ENCODE data around the gene WDR72. TPM values are rescaled to one million over a fixed set of nuclear protein-coding genes. Genes with fewer than 3 reads are reported as not detected.

Gene WDR72
- total and polyA plus RNA-seq, 2 of the 8 experiments (the other 6 are each of a cell fraction or from before 2014, with no cell fraction given), result 1.2 to 1.9 TPM

DNA sequence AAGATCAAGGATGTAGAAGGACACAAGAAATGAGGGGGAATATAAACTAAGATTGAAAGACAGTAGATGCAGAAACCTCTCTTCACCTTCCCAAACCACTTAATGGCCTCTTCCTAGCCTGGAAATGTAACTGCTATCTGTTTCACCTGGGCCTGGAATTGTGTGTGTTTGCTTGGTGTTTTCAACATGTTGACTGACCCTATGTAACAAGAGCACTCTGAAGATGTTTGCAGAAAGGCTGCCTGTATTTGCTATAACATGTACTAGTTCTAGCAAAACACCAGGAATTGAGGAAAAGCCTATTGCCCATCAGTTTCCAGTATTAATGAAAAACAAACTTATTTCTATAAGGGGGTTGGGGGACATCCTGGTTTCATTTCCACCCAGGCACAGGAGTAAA lies 248.3 kb downstream of the WDR72 start (continued):
- TF ChIP-seq CHD7 (IDR thresholded peaks at IDR 0.05; ENCODE audit: insufficient replicate concordance, low read length), result no peak
- TF ChIP-seq CTCF (IDR thresholded peaks at IDR 0.05; ENCODE audit: control extremely low read depth in 1 of 3, insufficient read depth in 1 of 3, low read depth in 1 of 3, low read length in 3 of 3), result no peak
- no peak for TF ChIP-seq CTBP2 (IDR thresholded peaks at IDR 0.05; ENCODE audit: borderline replicate concordance, insufficient read depth, insufficient read length, low read length)
- TF ChIP-seq SUZ12 (IDR thresholded peaks at IDR 0.05; ENCODE audit: low read length), result no peak
- no peak for TF ChIP-seq SAP30 (IDR thresholded peaks at IDR 0.05; ENCODE audit: insufficient read depth, insufficient replicate concordance, low read length)
